ENCODE results near the gene NLRC5.

The NLRC5 gene

GRCh38 chr16:57016301-57016700 is 26.9 kb downstream of the NLRC5 start:
- Histone ChIP-seq H3K27me3 (ENCODE audit: control insufficient read depth in 1 of 2, insufficient read depth in 2 of 2, low read length in 2 of 2) (no peaks in the 10 kb centered on the region), H3K4me1 (ENCODE audit: control insufficient read depth, insufficient read depth, low read length) (no peaks in the 10 kb centered on the region), H3K9me3 (ENCODE audit: control insufficient read depth in 2 of 2, low read length in 2 of 2) (peaks cover 0 to 2% of the 10 kb centered on the region in 2 donors), H3K27ac (ENCODE audit: low read length) (no peak overlapping the region), H3K4me3 (ENCODE audit: low read length in 2 of 2) (no peak overlapping the region), H3K9ac (ENCODE audit: low read length in 2 of 2) (no peak overlapping the region), H3K36me3 (ENCODE audit: control insufficient read depth in 2 of 2, insufficient read depth in 2 of 2, low read length in 2 of 2) (peaks cover 11 to 15% of the 10 kb centered on the region in 2 donors)

- no peaks in the 10 kb centered on the region for H3K4me1 ChIP-seq (ENCODE audit: control insufficient read depth, insufficient read depth, low read length)
- no peak overlapping the region for H3K4me3 ChIP-seq (ENCODE audit: low read length in 2 of 2)
- H3K27me3 ChIP-seq (ENCODE audit: control insufficient read depth in 1 of 2, insufficient read depth in 2 of 2, low read length in 2 of 2), result no peaks in the 10 kb centered on the region
- H3K9me3 ChIP-seq (ENCODE audit: control insufficient read depth in 2 of 2, low read length in 2 of 2), result peaks cover 0 to 2% of the 10 kb centered on the region in 2 donors
- peaks cover 16 to 20% of the 10 kb centered on the region in 2 donors for H3K36me3 ChIP-seq (ENCODE audit: control insufficient read depth in 2 of 2, insufficient read depth in 2 of 2, low read length in 2 of 2)
- no peak overlapping the region for H3K9ac ChIP-seq (ENCODE audit: low read length in 2 of 2)
- H3K27ac ChIP-seq (ENCODE audit: low read length), result no peak overlapping the region
Observed at GRCh38 chr16:57016831-57017230, 27.5 kb downstream of the NLRC5 start.

DNA sequence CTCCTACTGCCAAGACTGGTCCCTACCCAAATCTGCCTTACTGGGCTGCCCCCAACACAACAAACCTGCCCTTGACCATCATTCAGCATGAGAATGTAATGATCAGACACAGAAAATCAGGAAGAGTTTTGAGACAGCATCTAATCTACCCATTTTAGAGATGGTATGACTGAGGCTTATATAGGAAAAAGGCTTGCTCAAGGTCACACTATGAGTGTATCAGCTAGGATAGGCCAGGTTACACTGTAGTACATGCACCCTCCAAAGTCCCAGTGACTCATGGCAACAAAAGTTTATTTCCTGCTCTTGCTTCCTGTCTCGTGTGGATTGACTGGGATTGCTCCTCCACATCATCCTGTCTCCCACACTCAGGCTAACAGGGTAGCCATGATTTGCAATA is 27.9 kb downstream of the NLRC5 start:
- Histone ChIP-seq H3K36me3 (ENCODE audit: control insufficient read depth in 2 of 2, insufficient read depth in 2 of 2, low read length in 2 of 2) (peaks cover 20 to 24% of the 10 kb centered on the region in 2 donors), H3K4me1 (ENCODE audit: control insufficient read depth, insufficient read depth, low read length) (no peaks in the 10 kb centered on the region), H3K27ac (ENCODE audit: low read length) (no peak overlapping the region), H3K27me3 (ENCODE audit: control insufficient read depth in 1 of 2, insufficient read depth in 2 of 2, low read length in 2 of 2) (no peaks in the 10 kb centered on the region), H3K9ac (ENCODE audit: low read length in 2 of 2) (no peak overlapping the region), H3K4me3 (ENCODE audit: low read length in 2 of 2) (no peak overlapping the region), H3K9me3 (ENCODE audit: control insufficient read depth in 2 of 2, low read length in 2 of 2) (peaks cover 0 to 2% of the 10 kb centered on the region in 2 donors)

GRCh38 chr16:57019746-57020145 is 30.4 kb downstream of the NLRC5 start:
- Histone ChIP-seq H3K4me3 (ENCODE audit: low read length in 2 of 2) (no peak overlapping the region), H3K27me3 (ENCODE audit: control insufficient read depth in 1 of 2, insufficient read depth in 2 of 2, low read length in 2 of 2) (no peaks in the 10 kb centered on the region), H3K4me1 (ENCODE audit: control insufficient read depth, insufficient read depth, low read length) (no peaks in the 10 kb centered on the region), H3K9me3 (ENCODE audit: control insufficient read depth in 2 of 2, low read length in 2 of 2) (peaks cover 0 to 2% of the 10 kb centered on the region in 2 donors), H3K9ac (ENCODE audit: low read length in 2 of 2) (no peak overlapping the region), H3K27ac (ENCODE audit: low read length) (no peak overlapping the region), H3K36me3 (ENCODE audit: control insufficient read depth in 2 of 2, insufficient read depth in 2 of 2, low read length in 2 of 2) (peaks cover 20 to 26% of the 10 kb centered on the region in 2 donors)

- H3K4me1 ChIP-seq (ENCODE audit: control insufficient read depth, insufficient read depth, low read length), result no peaks in the 10 kb centered on the region
- H3K9ac ChIP-seq (ENCODE audit: low read length in 2 of 2), result no peak overlapping the region
- no peaks in the 10 kb centered on the region for H3K27me3 ChIP-seq (ENCODE audit: control insufficient read depth in 1 of 2, insufficient read depth in 2 of 2, low read length in 2 of 2)
- no peak overlapping the region for H3K4me3 ChIP-seq (ENCODE audit: low read length in 2 of 2)
- H3K36me3 ChIP-seq (ENCODE audit: control insufficient read depth in 2 of 2, insufficient read depth in 2 of 2, low read length in 2 of 2), result peaks cover 20 to 26% of the 10 kb centered on the region in 2 donors
- H3K9me3 ChIP-seq (ENCODE audit: control insufficient read depth in 2 of 2, low read length in 2 of 2), result peaks cover 0 to 2% of the 10 kb centered on the region in 2 donors
- no peak overlapping the region for H3K27ac ChIP-seq (ENCODE audit: low read length)
Observed at GRCh38 chr16:57020651-57021050, 31.3 kb downstream of the NLRC5 start.

GRCh38 chr16:57021757-57022156 is 32.4 kb downstream of the NLRC5 start:
- Histone ChIP-seq H3K27ac (ENCODE audit: low read length) (no peak overlapping the region), H3K27me3 (ENCODE audit: control insufficient read depth in 1 of 2, insufficient read depth in 2 of 2, low read length in 2 of 2) (no peaks in the 10 kb centered on the region), H3K9ac (ENCODE audit: low read length in 2 of 2) (no peak overlapping the region), H3K36me3 (ENCODE audit: control insufficient read depth in 2 of 2, insufficient read depth in 2 of 2, low read length in 2 of 2) (peaks cover 20 to 26% of the 10 kb centered on the region in 2 donors), H3K4me1 (ENCODE audit: control insufficient read depth, insufficient read depth, low read length) (no peaks in the 10 kb centered on the region), H3K4me3 (ENCODE audit: low read length in 2 of 2) (no peak overlapping the region), H3K9me3 (ENCODE audit: control insufficient read depth in 2 of 2, low read length in 2 of 2) (peaks cover 0 to 2% of the 10 kb centered on the region in 2 donors)

DNA sequence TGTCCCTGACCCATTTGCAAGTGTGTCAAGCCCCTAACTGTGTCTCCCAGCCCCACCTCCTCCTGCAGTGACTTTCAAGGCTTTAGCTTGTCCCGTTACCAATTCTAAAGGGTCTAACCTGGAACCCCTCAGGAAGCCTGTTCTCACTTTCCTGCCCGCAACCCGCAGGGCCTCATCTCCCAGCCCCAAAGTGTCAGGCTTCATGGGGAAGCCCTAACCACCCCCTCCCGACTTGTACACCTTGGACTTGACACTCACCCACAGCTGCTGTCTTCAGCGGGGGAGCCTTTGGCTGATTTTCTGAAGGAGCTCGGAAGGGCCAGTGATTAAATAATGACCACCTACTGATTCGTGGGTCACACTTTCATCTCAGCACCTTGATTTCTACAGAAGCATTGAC is 33.1 kb downstream of the NLRC5 start:
- H3K36me3 ChIP-seq (ENCODE audit: control insufficient read depth in 2 of 2, insufficient read depth in 2 of 2, low read length in 2 of 2), result peaks cover 20 to 25% of the 10 kb centered on the region in 2 donors
- H3K27ac ChIP-seq (ENCODE audit: low read length), result no peak overlapping the region

DNA sequence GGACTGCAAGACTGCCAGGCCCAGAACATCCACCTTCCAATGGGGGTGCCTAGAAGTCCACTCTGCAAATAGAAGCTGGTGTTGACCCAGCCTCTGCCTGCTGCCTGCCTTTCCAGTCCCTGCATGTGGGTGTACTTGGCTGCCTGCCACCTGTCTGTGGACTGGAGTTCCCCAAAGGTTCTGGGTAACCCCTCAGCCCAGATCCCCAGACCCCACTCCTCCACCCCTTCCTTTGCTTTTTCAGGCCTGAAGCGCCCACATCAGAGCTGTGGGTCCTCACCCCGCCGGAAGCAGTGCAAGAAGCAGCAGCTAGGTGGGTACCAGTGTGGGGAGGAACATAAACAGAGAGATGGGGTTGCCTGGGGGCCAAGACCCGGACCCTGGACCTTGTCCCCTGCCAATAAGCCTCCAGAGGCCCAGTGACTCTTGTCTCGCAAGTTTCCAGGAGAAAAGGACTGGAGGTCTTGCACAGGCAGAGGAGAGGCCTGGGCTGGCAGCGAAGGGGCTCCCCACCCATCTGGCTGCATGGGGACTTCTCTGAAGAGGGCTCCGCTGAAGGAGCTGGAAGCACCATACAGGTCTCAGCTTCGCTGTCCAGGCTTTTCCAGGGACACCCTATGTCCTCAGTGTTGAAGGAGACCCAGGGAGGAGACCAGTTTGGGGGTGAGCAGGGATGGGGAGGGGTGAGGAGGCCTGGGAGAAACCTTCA is 34.3 kb downstream of the NLRC5 start:
- no peaks in the 10 kb centered on the region for H3K27me3 ChIP-seq (ENCODE audit: control insufficient read depth in 1 of 2, insufficient read depth in 2 of 2, low read length in 2 of 2)
- H3K9me3 ChIP-seq (ENCODE audit: control insufficient read depth in 2 of 2, low read length in 2 of 2), result peaks cover 0 to 2% of the 10 kb centered on the region in 2 donors
- no peak overlapping the region for H3K4me3 ChIP-seq (ENCODE audit: low read length in 2 of 2)
- peaks cover 16 to 20% of the 10 kb centered on the region in 2 donors for H3K36me3 ChIP-seq (ENCODE audit: control insufficient read depth in 2 of 2, insufficient read depth in 2 of 2, low read length in 2 of 2)
- no peak overlapping the region for H3K27ac ChIP-seq (ENCODE audit: low read length)
- no peaks in the 10 kb centered on the region for H3K4me1 ChIP-seq (ENCODE audit: control insufficient read depth, insufficient read depth, low read length)
- no peak overlapping the region for H3K9ac ChIP-seq (ENCODE audit: low read length in 2 of 2)

More for the DNA sequence above, 33.1 kb downstream of the NLRC5 start:
- H3K9ac ChIP-seq (ENCODE audit: low read length in 2 of 2), result no peak overlapping the region
- no peaks in the 10 kb centered on the region for H3K4me1 ChIP-seq (ENCODE audit: control insufficient read depth, insufficient read depth, low read length)
- no peak overlapping the region for H3K4me3 ChIP-seq (ENCODE audit: low read length in 2 of 2)
- H3K9me3 ChIP-seq (ENCODE audit: control insufficient read depth in 2 of 2, low read length in 2 of 2), result peaks cover 0 to 2% of the 10 kb centered on the region in 2 donors
- H3K27me3 ChIP-seq (ENCODE audit: control insufficient read depth in 1 of 2, insufficient read depth in 2 of 2, low read length in 2 of 2), result no peaks in the 10 kb centered on the region

DNA sequence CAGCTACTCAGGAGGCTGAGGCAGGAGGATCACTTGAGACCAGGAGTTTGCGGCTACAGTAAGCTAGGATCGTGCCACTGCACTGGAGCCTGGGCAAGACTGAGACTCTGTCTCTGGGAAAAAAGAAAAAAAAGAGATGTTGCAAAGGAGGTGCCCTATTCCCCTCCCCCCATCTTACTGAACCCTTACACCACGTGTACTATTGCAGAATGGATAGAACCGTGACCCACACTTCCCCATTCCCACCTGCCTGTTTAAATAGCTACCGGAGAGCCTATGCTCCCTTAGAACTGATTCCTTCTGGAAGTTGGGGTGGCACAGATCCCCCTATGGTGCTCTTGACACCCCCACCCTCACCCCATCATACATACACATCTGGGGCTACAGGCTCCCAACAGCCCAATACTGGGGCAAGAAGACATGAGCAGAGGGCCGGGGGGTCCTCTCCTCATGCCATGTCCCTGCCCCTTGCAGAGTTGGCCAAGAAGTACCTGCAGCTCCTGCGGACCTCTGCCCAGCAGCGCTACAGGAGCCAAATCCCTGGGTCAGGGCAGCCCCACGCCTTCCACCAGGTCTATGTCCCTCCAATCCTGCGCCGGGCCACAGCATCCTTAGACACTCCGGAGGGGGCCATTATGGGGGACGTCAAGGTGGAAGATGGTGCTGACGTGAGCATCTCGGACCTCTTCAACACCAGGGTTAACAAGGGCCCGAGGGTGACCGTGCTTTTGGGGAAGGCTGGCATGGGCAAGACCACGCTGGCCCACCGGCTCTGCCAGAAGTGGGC is 35.7 kb downstream of the NLRC5 start:
- no peak overlapping the region for H3K27ac ChIP-seq (ENCODE audit: low read length)
- no peak overlapping the region for H3K9ac ChIP-seq (ENCODE audit: low read length in 2 of 2)
- H3K4me1 ChIP-seq (ENCODE audit: control insufficient read depth, insufficient read depth, low read length), result no peaks in the 10 kb centered on the region
- H3K36me3 ChIP-seq (ENCODE audit: control insufficient read depth in 2 of 2, insufficient read depth in 2 of 2, low read length in 2 of 2), result peaks cover 11 to 17% of the 10 kb centered on the region in 2 donors
- no peaks in the 10 kb centered on the region for H3K27me3 ChIP-seq (ENCODE audit: control insufficient read depth in 1 of 2, insufficient read depth in 2 of 2, low read length in 2 of 2)
- H3K9me3 ChIP-seq (ENCODE audit: control insufficient read depth in 2 of 2, low read length in 2 of 2), result no peaks in the 10 kb centered on the region
- no peak overlapping the region for H3K4me3 ChIP-seq (ENCODE audit: low read length in 2 of 2)

DNA sequence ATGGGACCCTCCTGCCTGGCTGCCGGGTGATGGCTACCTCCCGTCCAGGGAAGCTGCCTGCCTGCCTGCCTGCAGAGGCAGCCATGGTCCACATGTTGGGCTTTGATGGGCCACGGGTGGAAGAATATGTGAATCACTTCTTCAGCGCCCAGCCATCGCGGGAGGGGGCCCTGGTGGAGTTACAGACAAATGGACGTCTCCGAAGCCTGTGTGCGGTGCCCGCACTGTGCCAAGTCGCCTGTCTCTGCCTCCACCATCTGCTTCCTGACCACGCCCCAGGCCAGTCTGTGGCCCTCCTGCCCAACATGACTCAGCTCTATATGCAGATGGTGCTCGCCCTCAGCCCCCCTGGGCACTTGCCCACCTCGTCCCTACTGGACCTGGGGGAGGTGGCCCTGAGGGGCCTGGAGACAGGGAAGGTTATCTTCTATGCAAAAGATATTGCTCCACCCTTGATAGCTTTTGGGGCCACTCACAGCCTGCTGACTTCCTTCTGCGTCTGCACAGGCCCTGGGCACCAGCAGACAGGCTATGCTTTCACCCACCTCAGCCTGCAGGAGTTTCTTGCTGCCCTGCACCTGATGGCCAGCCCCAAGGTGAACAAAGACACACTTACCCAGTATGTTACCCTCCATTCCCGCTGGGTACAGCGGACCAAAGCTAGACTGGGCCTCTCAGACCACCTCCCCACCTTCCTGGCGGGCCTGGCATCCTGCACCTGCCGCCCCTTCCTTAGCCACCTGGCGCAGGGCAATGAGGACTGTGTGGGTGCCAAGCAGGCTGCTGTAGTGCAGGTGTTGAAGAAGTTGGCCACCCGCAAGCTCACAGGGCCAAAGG is 36.8 kb downstream of the NLRC5 start:
- no peaks in the 10 kb centered on the region for H3K27me3 ChIP-seq (ENCODE audit: control insufficient read depth in 1 of 2, insufficient read depth in 2 of 2, low read length in 2 of 2)
- no peaks in the 10 kb centered on the region for H3K4me1 ChIP-seq (ENCODE audit: control insufficient read depth, insufficient read depth, low read length)
- no peak overlapping the region for H3K27ac ChIP-seq (ENCODE audit: low read length)
- peaks cover 11 to 12% of the 10 kb centered on the region in 2 donors for H3K36me3 ChIP-seq (ENCODE audit: control insufficient read depth in 2 of 2, insufficient read depth in 2 of 2, low read length in 2 of 2)
- no peaks in the 10 kb centered on the region for H3K9me3 ChIP-seq (ENCODE audit: control insufficient read depth in 2 of 2, low read length in 2 of 2)
- no peak overlapping the region for H3K9ac ChIP-seq (ENCODE audit: low read length in 2 of 2)
- no peak overlapping the region for H3K4me3 ChIP-seq (ENCODE audit: low read length in 2 of 2)

All from stomach smooth muscle (tissue), 2 donors.